ENCODE data around the gene TMEM9.

- TF ChIP-seq, protein P1, sequence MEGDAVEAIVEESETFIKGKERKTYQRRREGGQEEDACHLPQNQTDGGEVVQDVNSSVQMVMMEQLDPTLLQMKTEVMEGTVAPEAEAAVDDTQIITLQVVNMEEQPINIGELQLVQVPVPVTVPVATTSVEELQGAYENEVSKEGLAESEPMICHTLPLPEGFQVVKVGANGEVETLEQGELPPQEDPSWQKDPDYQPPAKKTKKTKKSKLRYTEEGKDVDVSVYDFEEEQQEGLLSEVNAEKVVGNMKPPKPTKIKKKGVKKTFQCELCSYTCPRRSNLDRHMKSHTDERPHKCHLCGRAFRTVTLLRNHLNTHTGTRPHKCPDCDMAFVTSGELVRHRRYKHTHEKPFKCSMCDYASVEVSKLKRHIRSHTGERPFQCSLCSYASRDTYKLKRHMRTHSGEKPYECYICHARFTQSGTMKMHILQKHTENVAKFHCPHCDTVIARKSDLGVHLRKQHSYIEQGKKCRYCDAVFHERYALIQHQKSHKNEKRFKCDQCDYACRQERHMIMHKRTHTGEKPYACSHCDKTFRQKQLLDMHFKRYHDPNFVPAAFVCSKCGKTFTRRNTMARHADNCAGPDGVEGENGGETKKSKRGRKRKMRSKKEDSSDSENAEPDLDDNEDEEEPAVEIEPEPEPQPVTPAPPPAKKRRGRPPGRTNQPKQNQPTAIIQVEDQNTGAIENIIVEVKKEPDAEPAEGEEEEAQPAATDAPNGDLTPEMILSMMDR (IDR thresholded peaks at IDR 0.05): no peak
- no peak for TF ChIP-seq POLR2A (IDR thresholded peaks at IDR 0.05)
Observed at GRCh38 chr1:201112173-201112731, 42.0 kb downstream of the TMEM9 start, which contains the start of gene CACNA1S.
